GM06990 (cell line): ENCODE measurements around the gene LRRTM2.

ENCODE experiments used
- DNase-seq: peaks from one replicate; pipeline ENCODE4 v3.0.0-alpha.2; 2011; ENCODE audit not compliant: insufficient read length; ENCODE audit errors: extremely low read depth
- H3K27me3 ChIP-seq: replicated peaks from 2 replicates; pipeline ENCODE4 v1.6.0; 2011; ENCODE audit warnings: low read length; ENCODE audit not compliant: control insufficient read depth, insufficient read depth
- H3K36me3 ChIP-seq: 2 replicates; pipeline ENCODE4 v1.5.1; 2011; ENCODE audit warnings: low read length; ENCODE audit not compliant: control insufficient read depth, insufficient read depth
- H3K4me3 ChIP-seq: replicated peaks from 2 replicates; pipeline ENCODE4 v1.5.1; 2011; ENCODE audit warnings: low read depth, mild to moderate bottlenecking, control low read depth, low read length
- CTCF ChIP-seq: IDR thresholded peaks from 2 replicates; pipeline ENCODE4 v1.5.1; 2011; ENCODE audit warnings: low read length, control low read depth, mild to moderate bottlenecking, inconsistent platforms; ENCODE audit not compliant: insufficient read depth, poor library complexity, severe bottlenecking

Gene LRRTM2

GRCh38 chr5:138867011-138867410, 8.1 kb downstream of the LRRTM2 start:
- no peak for TF ChIP-seq CTCF

GRCh38 chr5:138853132-138853531, 22.0 kb downstream of the LRRTM2 start:
- Histone ChIP-seq H3K36me3 (no peaks in the 10 kb centered on the region), H3K27me3 (no peaks in the 10 kb centered on the region), H3K4me3 (no peak overlapping the region)
- TF ChIP-seq CTCF, result no peak
- DNase-seq, result no peak

More at GRCh38 chr5:138867011-138867410, 8.1 kb downstream of the LRRTM2 start:
- no peaks in the 10 kb centered on the region for H3K27me3 ChIP-seq
- no peaks in the 10 kb centered on the region for H3K36me3 ChIP-seq
- H3K4me3 ChIP-seq, result no peak overlapping the region
- DNase-seq, result no peak

GRCh38 chr5:138850865-138851435, 24.2 kb downstream of the LRRTM2 start:
- DNase-seq, result no peak
- TF ChIP-seq CTCF, result no peak
- no peak overlapping the region for H3K4me3 ChIP-seq
- H3K27me3 ChIP-seq, result no peaks in the 10 kb centered on the region
- H3K36me3 ChIP-seq, result no peaks in the 10 kb centered on the region

GRCh38 chr5:138849882-138850281, 25.3 kb downstream of the LRRTM2 start:
- Histone ChIP-seq H3K36me3 (no peaks in the 10 kb centered on the region), H3K27me3 (no peaks in the 10 kb centered on the region), H3K4me3 (no peak overlapping the region)
- DNase-seq, result no peak
- no peak for TF ChIP-seq CTCF

GRCh38 chr5:138849439-138849838, 25.7 kb downstream of the LRRTM2 start:
- no peak for TF ChIP-seq CTCF

GRCh38 chr5:138844812-138845513, 30.2 kb downstream of the LRRTM2 start:
- Histone ChIP-seq H3K27me3 (no peaks in the 10 kb centered on the region), H3K4me3 (no peak overlapping the region), H3K36me3 (no peaks in the 10 kb centered on the region)
- no peak for TF ChIP-seq CTCF
- DNase-seq, result no peak

More at GRCh38 chr5:138849439-138849838, 25.7 kb downstream of the LRRTM2 start:
- no peaks in the 10 kb centered on the region for H3K36me3 ChIP-seq
- H3K4me3 ChIP-seq, result no peak overlapping the region
- H3K27me3 ChIP-seq, result no peaks in the 10 kb centered on the region
- DNase-seq, result no peak
